ENCODE data around the gene CAMK1D.
"Not testable (repeated sequence)": the region's sequence is repeated elsewhere in the genome, so short reads cannot be mapped to it uniquely, and the experiment has no call there.

CAMK1D gene

DNA sequence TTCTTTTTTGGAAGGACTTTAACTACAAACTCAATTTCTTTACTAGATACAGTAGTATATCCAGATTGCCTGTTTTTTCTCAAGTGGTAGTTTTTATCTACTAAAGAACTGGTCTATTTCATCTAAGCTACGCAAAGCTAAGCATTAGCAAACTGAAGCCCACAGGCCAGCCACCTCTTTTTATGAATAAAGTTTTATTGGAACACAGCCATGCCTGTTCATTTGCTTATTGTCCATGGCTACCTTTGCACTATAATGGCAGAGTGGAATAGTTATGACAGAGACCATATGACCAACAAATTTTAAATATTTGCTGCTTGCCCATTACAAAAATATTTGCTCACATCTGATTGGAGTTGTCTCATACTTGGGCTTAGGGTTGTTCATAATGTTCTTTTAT is 168.7 kb downstream of the CAMK1D start:
- no peak for DNase-seq (ENCODE audit: low read depth in 2 of 2)

DNA sequence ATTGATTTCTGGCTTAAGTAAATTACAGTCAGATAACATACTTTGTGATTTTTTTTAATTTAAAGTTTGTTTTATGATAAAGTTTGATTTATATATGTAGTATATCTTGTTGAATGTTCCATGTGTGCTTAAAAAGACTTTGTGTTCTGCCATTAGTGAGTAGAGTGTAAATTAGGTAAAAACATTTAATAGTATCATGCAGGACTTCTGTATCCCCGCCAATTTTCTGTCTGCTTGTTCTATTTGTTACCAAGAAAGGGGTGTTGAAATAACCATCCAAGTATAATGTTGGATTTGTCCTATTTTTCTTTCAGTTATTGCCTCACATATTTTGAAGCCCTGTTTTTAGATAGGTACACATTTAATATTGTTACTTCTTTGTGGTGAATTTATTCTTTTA is 172.1 kb downstream of the CAMK1D start:
- DNase-seq (ENCODE audit: low read depth in 2 of 2): no peak

DNA sequence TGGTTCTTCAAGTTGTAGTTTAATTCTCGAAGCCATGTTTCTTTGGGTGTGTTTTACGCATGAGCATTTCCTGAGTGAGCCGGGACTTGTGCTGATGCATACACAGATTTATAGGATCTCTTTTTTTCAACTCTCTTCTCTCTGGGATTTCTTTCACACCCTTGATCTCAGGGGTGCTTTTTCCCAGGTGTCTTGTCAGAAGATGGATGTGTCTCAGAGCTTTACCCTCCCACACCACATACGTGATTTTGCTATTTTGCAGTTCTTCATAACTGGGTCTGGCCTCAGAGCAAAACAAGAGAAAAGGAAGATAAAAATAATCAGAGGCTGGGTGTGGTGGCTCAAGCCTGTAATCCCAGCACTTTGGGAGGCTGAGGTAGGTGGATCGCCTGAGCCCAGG is 177.0 kb downstream of the CAMK1D start:
- no peak for DNase-seq (ENCODE audit: low read depth in 2 of 2)

DNA sequence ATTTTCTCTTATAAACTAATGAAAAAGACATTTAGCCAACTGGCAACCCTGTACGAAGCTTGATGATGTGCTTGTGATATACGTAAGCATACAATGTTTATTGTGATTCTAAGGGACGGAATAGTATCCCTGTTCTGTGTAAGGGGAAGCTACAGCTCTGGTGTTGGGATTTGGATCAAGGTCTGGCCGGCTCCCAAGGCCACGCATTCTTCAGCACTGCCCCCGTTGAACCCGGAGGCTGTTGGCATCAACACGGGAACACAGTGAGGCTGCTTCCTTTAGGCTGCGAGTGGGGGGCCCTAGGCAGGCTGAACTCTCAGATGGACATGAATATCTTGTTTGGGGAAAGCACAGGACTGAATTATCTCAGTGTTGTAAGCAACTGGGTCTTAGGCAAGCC is 180.6 kb downstream of the CAMK1D start:
- no peak for DNase-seq (ENCODE audit: low read depth in 2 of 2)

DNA sequence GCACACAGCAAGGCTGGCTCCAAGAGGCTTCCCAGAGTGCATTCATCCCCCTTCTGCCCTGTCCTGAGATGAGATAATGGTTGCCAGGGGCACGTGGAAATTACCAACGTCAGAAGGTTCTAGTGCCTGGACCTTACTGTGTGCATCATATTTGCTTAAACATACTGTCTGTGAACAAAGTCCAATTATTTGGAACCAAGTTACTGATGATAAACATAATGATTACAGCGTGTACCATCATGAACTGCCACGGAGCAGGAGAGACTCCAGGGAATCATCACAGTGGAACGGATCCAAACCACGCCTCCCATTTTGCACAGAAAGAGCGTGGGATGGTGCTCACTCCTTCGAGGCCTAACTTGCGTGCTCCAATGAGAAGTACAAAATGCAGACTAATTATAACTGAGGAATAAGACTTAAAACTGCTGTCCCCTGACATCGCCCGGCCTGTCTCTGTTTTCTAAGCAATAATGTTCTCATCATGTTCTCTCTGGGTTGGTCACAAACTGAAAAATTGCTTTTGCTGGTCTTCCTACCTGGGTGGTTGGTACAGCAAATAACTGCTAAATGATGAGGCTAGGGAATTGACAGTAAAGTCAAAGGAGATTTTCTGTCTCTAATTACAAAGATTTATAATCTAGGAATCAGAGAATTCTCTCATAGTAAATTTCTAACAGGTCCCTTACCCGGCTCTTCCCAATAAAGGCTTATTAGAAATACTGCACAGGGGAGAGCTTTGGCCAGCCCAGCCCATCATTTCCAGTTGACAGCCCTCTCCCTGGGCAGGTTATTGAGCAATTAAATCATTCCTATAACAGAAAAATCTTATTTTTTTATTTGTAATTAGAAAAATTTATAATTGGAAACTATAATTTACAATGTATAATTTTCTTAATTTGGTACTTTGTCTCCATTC is 182.2 kb downstream of the CAMK1D start:
- no peak for DNase-seq (ENCODE audit: low read depth in 2 of 2)

DNA sequence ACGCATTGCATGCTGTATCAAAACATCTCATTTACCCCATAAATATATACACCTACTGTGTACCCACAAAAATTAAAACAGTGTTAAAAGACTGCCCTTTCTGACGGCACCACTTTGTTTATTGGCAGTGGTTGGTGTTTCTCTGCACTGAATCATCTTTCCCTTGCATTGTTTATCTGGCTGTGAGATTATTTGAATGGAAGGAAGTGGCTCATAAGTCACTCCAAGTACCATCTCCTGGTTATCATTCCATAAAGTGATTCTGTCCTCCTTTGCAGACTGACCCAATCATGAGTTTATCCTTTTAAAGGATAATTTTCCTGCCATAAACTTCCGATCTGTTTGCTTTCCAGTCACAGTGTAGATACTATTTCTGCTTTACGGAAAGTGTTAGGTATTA is 183.8 kb downstream of the CAMK1D start:
- no peak for DNase-seq (ENCODE audit: low read depth in 2 of 2)

DNA sequence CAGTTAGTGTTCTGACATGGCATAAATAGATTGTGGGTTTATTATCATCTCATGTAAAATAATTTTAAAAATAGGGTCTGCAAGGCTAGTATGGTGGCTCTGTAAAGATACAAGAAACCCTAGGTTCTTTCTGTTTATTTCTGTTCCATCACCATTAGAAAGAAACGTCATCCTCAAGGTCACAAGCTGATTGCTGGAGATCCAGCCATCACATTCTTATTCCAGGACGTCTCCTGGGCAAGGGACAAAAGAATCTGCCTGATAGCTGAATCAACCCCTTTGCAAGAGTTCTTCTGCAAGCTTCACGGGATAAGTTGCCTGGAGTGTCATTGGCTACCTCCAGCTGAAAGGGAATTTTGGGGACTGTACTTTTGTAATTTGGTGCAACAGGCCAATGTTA is 184.4 kb downstream of the CAMK1D start:
- no peak for DNase-seq (ENCODE audit: low read depth in 2 of 2)

DNA sequence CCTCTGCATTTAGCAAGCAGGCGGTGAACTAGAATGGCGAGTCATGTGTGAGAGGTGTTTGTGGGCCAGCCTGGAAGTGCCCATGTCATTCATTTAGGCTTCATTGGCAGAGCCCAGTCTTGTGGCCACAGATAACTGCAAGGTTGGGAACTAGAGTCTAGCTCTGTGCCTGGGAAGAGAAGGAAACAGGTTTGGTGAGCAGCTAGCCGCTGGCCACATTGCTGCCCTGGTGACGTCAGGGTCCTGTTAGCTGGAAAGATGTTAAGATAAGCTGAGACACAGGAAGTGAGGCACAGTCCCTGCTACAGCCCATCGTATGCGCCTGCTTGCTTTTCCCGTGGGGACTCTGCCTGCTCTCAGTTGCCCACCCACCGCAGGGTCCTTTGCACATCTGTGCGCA is 185.5 kb downstream of the CAMK1D start:
- no peak for DNase-seq (ENCODE audit: low read depth in 2 of 2)

DNA sequence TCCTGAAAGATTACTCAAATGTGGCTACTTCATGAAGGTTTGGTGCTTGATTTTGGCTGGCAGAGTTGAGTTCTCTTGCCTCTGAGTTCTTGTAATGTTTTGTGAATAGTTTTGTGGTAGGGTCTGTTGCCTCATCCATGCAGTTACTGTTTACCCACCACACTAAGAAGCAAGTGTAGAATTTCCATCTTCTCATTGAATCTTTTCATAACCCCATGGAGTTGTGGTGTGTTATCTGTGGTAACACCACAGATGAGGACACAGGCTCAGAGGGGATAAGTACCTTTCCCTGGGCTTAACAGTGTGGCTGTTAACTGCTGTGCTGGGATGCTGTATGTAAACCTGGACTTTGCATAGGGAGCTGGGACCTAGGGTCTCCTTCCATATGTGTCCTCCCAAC is 186.3 kb downstream of the CAMK1D start:
- no peak for DNase-seq (ENCODE audit: low read depth in 2 of 2)

DNA sequence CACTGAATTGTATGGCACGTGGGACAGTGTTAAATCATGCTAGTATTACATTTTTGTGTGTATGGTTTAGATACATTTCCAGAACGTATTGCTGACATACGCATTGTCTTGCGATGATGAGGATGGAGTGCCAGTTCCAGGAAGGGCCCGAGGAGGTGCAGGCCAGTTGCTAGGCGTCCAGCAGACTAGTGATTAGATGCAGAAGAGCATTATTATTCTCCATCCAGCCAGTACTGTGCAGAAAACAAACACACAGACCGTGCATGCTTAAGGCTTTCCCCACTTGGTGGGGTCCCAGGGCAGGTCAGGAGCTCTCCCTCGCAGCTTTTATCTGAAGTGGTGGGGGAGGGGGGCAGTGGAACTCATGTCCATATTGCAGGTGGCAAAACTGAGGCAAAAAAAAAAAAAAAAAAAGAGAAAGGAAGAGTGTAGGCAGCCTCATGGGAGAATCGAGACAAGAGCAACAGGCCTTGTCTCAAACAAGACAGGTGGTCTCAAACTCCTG is 189.2 kb downstream of the CAMK1D start:
- no peak for DNase-seq (ENCODE audit: low read depth in 2 of 2)

DNA sequence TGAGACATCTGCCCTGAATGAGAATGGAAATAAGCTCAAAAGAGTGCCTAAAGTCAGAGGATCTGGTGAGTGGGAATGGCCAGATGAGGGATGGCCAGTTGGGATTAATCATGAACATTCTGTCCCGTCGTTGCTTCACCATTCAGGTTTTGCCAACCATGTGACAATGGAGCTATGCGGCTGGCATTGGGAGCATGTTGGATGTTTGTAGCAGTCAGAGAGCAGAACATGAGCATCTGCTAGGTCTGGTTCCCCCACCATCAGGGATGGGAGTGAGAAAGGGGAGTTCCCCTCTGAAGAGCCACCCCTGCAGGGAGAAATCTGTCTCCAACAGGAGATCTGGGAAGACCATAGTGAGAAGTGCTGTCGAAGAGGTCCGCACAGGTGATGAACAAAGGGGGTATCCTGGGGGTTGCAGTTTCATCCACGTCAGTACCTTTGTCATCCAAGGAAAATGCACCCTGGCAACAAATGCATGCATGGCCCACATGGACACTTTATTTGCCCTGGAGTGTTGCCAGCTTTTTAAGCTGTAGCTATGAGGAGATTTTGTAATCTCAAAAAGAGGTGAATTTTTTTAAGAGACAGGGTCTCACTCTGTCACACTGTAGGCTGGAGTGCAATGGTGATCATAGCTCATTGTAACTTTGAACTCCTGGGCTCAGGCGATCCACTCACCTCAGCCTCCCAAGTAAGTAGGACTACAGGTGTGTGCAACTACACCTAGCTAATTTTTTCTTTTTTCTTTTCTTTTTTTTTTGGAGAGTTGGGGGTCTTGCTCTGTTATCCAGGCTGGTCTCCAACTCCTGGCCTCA is 190.2 kb downstream of the CAMK1D start:
- DNase-seq (ENCODE audit: low read depth in 2 of 2): no peak

DNA sequence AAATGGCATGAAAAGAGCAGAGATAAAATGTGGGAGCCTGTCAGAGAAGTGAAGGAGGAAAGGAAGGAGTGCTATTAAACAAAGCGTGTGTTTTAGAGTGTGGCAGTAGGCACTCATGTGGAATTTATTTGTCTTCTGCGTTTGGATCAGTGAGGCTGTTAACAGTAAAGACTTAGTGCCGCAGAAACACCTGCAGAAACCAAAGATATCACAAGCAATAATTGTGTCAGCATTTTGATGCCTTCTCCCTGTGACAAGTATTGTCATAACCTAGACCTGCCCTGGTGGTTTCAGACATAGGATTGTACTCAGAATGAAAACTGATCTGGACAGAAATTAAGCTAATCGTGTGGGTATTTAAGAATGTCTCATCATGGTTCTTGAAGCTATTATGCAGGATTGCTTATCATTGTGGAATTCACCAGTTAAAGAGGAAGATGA is 191.0 kb downstream of the CAMK1D start:
- DNase-seq (ENCODE audit: low read depth in 2 of 2): no peak

DNA sequence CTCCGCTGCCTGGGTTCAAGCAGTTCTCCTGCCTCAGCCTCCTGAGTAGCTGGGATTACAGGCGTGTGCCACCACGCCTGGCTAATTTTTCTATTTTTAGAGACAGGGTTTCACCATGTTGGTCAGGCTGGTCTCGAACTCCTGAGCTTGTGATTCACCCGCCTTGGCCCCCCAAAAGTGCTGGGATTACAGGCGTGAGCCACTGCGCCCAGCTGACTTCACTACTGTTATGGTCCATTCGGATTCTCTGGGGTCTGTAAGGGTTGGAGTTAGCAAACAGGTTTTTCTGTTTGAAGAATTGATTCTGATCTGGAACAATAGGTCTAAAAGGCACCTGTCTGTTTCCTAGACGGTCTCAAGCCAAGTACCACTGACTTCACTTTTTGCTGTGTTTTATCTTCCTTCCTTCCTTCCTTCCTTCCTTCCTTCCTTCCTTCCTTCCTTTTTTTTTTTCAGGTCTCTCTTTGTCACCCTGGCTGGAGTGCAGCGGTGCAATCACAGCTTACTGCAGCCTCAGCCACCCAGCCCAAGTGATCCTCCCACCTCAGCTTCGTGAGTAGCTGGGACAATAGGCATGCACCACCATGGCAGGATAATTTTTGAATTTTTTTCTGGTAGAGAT is 192.2 kb downstream of the CAMK1D start:
- no peak for DNase-seq (ENCODE audit: low read depth in 2 of 2)

DNA sequence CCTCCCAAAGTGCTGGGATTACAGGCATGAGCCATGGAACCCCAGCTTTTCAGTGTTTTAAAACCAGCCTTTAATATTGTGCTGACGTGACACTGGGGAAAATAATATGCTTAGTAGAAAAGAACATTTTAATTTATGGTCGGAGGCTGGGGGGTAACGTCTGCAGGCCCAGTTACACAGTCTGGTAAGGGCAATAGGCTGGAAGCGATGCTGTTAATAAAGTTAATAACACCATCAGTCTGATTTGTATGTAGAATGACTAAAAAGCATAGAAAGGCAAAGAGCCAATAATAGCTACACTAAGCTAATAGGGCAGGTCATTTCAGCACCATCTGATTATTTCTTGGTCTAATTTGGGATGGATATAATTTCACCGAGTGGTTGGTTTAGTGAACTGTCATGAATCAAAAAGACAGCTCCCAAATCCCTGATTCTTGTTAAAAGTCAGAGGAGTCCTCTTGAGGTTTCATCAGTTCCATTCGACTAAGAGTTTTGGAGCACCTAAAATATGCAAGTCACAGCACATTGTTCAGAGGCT is 192.9 kb downstream of the CAMK1D start:
- no peak for DNase-seq (ENCODE audit: low read depth in 2 of 2)

DNA sequence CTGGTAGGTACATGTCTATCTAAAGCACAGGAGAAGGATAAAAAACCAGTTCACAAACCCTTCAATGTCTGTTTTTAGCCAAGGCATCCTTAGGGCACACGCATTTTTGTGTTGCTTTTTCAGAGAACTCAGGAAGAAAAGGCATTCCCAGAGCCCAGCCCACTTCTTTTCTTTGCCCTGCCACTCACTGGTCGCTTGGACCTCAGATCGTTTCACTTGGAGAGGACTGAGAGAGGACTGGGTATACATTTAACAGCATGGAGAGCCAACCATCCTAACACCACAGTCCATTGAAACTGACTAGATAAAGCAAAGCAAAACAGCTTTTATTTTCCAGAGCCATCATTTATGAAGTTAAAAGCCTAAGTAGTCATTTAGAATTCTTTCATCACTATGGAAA is 194.2 kb downstream of the CAMK1D start:
- DNase-seq (ENCODE audit: low read depth in 2 of 2): no peak

DNA sequence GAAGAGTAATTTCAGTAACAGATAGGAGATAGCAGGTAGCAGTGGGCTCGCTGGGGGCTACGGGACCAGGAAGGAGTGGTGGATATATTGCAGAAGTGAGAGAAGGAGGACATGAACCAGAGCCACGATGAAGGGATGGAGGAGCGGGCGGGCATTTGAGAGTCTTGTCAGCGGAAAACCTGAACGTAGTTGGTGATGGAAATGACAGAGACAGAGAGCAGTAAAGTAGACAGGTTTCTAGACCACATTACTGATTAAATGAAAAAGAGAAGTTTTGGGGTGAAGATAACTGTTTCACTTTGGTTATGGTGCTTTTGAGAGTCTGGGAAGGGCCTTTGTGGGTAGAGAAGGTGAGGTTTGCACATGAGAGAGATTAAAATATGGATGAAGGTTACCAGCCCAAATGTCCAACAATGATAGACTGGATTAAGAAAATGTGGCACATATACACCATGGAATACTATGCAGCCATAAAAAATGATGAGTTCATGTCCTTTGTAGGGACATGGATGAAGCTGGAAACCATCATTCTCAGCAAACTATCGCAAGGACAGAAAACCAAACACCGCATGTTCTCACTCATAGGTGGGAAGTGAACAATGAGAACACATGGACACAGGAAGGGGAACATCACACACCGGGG is 196.9 kb downstream of the CAMK1D start:
- not testable (repeated sequence) for DNase-seq (ENCODE audit: low read depth in 2 of 2)

DNA sequence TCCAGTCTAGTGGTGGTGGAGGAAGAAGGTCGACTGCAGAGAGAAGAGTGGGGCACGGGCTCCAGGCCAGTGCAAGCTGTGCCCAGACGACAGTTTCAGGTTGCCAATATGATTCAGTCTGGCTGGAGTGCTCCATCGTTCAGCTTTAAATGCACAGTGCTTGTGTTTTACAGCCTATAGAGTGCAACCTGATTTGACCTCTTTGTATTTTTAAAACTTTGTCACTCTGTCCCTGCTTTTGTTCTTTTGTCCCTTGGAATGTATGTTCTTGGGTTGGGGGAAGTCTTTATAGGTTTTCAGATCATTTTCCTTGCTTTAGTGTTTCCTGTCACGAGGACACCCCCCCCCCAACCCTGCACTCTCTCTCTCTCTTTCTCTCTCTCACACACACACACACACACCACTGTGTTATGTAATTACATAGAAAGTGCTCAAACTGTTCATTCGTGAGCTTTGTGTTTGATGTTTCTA is 198.0 kb downstream of the CAMK1D start:
- DNase-seq (ENCODE audit: low read depth in 2 of 2): no peak

DNA sequence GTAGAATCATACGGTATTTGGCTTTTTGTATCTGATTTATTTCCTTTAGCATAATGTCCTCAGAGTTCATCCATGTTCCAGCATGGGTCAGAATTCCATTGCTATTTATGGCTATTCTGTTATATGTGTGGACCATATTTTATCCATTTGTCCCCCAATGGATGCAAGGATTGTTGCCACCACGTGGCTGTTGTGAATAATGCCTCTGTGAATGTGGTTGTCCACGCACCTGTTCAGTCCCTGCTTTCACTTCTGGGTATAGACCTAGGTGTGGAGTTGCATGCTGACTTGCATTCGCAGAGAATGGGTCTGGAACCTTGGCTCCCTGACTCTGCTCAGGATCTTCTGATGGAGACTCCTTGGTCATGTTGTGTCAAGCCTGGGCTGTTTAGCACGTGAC is 199.9 kb downstream of the CAMK1D start:
- no peak for DNase-seq (ENCODE audit: low read depth in 2 of 2)

DNA sequence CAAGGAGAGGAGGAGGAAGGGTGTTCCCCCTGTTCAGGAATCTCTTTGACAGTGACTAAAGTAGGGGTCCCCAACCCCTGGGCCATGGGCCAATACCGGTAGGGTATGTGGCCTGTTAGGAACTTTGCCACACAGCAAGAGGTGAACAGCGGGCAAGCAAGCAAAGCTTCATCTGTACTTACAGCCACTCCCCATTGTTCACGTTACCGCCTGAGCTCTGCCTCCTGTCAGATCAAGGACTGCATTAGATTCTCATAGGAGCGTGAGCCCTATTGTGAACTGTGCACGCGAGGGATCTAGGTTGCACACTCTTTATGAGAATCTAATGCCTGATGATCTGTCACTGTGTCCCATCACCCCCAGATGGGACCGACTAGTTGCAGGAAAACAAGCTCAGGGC is 201.6 kb downstream of the CAMK1D start:
- no peak for DNase-seq (ENCODE audit: low read depth in 2 of 2)

DNA sequence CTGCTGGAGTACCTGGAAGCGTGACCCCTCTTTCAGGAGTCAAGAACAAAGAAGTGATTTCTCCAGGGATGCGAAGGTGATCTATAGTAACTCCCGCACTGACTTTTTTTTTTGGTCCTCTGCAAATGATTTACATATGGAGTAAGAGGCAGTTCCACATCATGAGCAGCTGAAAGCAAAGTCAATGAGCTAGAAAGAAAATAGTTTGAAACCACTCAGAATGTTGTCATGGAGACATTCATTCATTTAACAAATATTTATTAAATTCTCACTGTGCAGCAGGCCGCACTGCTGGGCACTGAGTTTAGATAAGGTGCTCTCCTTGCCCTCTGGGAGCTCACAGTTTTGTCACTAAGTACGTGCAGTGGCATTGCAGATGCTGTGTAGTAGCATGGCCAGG is 206.7 kb downstream of the CAMK1D start:
- no peak for DNase-seq (ENCODE audit: low read depth in 2 of 2)

DNA sequence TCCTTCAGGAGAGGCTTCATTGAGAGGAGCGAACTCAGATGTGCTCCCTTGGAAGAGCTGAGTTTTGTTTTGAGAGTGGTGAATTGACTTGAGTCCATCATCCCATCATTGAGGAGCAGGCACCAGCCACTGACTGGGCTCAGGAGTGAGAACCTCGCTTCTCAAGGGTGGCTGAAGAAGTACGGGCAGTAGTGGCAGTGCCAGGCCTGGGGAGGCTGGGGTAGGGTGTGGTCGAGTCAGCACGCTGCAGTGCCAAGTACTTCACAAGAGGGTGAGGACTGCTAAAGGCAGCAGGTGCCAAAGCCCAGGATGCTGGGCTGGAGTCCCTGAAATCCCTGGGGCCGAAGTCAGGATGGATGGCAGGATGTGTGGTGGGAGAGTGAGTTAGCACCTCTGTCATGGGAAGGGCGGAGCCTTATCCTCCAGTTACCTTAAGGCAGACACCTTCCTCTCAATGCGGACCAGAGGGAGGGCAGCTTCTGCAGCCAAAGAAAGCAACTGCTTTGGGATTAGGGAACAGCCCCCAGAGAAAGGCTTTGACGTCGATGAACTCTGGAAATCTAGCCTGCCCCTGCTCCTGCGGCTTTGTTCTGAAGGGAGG is 210.3 kb downstream of the CAMK1D start:
- DNase-seq (ENCODE audit: low read depth in 2 of 2): no peak

All from stimulated activated CD8-positive, alpha-beta memory T cell treated with anti-CD3 and anti-CD28 coated beads, Interleukin-7, amount 100 ng/mL, for 4 hours (primary cell).